Thoracic aorta endothelial cell (primary cell): Measurements from ENCODE around the gene KRTAP5-3. TPM values are rescaled to one million over a fixed set of nuclear protein-coding genes. Genes with fewer than 3 reads are reported as not detected.

Experiments used
- total RNA-seq: library from RNA; depleted of rRNA; stranded (reverse); fragments of >200 nt; gene quantifications from 2 replicates; pipeline ENCODE4 v1.2.3, GENCODE V29; 2012

The KRTAP5-3 gene, protein sequence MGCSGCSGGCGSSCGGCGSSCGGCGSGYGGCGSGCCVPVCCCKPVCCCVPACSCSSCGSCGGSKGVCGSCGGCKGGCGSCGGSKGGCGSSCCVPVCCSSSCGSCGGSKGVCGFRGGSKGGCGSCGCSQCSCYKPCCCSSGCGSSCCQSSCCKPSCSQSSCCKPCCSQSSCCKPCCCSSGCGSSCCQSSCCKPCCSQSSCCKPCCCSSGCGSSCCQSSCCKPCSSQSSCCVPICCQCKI
- not detected in 2 replicates for total RNA-seq

DNA sequence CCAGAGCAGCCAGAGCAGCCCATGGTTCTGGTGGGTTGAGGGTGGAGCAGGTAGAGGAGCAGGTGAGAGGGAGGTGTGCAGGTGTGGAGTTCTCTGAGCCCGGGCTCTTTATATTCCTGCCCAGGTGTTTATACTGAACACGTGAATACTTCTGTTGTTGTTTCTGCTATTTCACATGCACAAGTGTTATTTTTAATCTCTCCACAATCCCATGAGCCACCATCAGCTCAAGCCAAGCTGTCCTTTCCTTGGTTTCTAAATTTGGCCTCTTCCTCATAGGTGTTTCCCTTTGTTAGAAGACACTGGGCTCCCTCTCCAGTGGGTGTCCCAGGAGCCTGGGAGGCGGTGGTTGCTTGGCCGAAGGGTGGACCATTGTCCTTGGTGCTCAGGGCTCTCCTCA is at the start of gene KRTAP5-3:
KRTAP5-3 (minus strand) TSS at position 101 of the 400 bp plus-strand sequence; CDS start at position 23, 78 bp downstream.

DNA sequence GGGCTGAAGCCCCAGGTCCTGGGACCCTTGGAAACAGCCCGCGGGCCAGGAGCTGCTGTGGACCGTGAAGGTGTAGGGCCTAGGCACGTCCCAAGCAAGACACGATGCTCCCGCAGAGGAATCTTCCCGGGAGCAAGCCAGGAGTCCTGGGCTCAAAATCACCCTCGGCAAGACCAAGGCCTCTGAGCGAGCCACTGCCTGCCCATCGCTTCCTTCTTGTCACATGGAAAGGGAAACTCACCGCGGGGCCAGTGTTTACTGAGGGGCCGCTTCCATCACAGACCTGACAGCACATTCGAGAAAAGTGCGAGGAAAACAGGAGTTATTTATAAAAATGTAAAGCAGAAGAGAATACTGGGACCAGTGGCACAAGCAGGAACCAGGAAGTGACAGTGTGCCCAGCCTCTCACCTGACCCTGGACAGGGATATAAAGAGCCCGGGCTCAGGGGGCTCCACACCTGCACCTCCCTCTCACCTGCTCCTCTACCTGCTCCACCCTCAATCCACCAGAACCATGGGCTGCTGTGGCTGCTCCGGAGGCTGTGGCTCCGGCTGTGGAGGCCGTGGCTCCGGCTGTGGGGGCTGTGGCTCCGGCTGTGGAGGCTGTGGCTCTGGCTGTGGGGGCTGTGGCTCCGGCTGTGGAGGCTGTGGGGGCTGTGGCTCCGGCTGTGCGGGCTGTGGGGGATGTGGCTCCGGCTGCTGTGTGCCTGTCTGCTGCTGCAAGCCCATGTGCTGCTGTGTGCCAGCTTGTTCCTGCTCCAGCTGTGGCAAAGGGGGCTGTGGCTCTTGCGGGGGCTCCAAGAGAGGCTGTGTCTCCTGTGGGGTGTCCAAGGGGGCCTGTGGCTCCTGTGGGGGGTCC is 21.3 kb upstream of the KRTAP5-3 start, which contains the start of gene KRTAP5-5:
KRTAP5-5 (plus strand) TSS at position 450 of the 860 bp plus-strand sequence; CDS start at position 516, 66 bp downstream.

DNA sequence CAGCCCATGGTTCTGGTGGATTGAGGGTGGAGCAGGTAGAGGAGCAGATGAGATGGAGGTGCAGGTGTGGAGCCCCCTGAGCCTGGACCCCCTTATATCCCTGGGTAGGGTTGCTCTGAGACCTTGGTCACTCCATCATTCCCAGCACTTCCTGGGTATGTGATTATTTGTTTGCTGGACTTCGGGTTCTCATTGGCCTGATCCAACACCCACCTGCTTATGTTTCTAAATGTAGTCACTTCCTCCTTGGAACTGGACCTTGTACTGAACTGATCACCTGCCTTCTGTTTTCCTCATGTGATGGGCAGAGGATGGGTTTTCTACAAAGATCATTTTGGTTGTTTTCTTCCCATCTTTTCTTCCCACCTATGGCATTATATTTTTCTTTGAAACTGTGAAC is 13.8 kb upstream of the KRTAP5-3 start, which contains the start of gene KRTAP5-4:
KRTAP5-4 (minus strand) TSS at position 53 of the 400 bp plus-strand sequence; CDS start at position 8, 45 bp downstream.

DNA sequence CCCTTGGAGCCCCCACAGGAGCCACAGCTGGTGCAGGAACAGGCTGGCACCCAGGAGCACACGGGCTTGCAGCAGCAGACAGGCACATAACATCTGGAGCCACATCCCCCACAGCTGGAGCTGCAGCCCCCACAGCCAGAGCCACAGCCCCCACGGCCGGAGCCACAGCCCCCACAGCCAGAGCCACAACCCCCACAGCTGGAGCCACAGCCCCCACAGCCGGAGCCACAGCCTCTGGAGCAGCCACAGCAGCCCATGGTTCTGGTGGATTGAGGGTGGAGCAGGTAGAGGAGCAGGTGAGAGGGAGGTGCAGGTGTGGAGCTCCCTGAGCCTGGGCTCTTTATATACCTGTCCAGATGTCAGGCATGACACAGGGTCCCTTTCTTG is 10.3 kb downstream of the KRTAP5-3 start, which contains the start of gene KRTAP5-2:
KRTAP5-2 (minus strand) TSS at position 301 of the 387 bp plus-strand sequence; CDS start at position 257, 44 bp downstream.

DNA sequence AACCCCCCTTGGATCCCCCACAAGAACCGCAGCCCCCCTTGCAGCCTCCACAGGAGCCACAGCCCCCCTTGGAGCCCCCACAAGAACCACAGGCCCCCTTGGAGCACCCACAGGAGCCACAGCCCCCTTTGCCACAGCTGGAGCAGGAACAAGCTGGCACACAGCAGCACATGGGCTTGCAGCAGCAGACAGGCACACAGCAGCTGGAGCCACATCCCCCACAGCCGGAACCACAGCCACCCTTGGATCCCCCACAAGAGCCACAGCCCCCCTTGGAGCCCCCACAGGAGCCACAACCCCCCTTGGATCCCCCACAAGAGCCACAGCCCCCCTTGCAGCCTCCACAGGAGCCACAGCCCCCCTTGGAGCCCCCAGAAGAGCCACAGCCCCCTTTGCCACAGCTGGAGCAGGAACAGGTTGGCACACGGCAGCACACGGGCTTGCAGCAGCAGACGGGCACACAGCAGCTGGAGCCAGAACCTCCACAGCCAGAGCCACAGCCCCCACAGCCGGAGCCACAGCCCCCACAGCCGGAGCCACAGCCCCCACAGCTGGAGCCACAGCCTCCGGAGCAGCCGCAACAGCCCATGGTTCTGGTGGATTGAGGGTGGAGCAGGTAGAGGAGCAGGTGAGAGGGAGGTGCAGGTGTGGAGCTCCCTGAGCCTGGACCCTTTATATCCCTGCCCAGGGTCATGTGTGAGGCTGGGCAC is 23.4 kb downstream of the KRTAP5-3 start, which contains the start of gene KRTAP5-1:
KRTAP5-1 (minus strand) TSS at position 623 of the 710 bp plus-strand sequence; CDS start at position 589, 34 bp downstream.

DNA sequence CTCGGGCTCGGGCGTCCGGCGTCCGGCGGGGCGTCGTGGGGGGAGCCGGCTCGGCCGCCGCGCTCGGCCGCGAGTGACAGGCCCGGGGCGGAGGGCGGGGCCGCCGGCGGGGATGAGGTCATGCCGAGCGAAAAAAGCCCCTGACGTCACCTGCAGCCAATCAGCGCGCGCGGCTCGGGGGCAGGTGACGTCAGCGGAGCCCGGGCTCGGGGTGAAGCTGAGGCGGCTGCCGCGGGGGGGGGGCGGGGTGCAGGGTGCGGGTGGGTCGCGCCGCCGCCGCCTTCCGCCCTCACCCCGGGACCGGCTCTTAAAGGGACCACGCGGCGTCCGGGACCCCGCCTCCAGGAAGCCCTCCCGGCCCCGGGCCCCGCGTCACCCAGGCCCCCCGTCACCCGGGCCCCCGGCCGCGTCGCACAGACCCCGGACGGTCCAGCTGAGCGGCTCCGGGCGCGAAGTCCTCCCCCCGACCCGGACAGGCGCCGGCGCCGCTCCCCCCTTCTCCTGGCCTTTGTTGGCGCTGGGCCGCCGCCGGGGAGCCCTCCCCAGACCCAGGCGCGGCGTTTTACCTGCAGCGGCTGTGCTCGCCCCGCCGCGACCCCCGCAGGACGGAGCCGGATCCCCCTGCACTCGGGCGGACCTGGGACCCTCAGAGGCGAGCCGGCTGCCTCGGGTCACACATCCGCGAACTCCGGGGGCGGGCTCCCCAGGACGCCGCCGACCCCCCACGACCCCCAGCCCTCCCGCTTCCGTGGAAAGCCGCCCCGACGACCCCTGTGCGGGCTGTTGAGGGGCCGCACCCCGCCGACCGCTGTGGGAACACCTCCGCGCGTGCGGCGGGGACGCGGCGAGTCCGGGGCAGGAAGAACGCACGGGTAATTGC is 35.8 kb downstream of the KRTAP5-3 start, which contains the start of gene DUSP8:
DUSP8 (minus strand) TSS at position 75 of the 880 bp plus-strand sequence. CDS start 6,445 bp downstream, outside the sequence.

Other genes with a start within 250 kb of the KRTAP5-3 start
- 0.36 and 0.53 TPM in 2 replicates for gene BRSK2, start 218.5 kb downstream of the KRTAP5-3 start, total RNA-seq
- gene MOB2, start 121.7 kb downstream of the KRTAP5-3 start, total RNA-seq, result 17.0 and 21.1 TPM in 2 replicates
- 0.40 and 1.3 TPM in 2 replicates for gene DUSP8, start 36.2 kb downstream of the KRTAP5-3 start, total RNA-seq
- gene KRTAP5-1, start 23.2 kb downstream of the KRTAP5-3 start, total RNA-seq, result not detected in 2 replicates
- not detected in 2 replicates for gene KRTAP5-2, start 10.2 kb downstream of the KRTAP5-3 start, total RNA-seq
- gene KRTAP5-4, start 13.7 kb upstream of the KRTAP5-3 start, total RNA-seq, result not detected in 2 replicates
- gene KRTAP5-5, start 21.3 kb upstream of the KRTAP5-3 start, total RNA-seq, result not detected in 2 replicates
- gene KRTAP5-6, start 88.7 kb upstream of the KRTAP5-3 start, total RNA-seq, result not detected in 2 replicates
- gene IFITM10, start 142.1 kb upstream of the KRTAP5-3 start, total RNA-seq, result 0.07 TPM in 1 of 2 replicates, not detected in the other
- gene CTSD, start 155.5 kb upstream of the KRTAP5-3 start, total RNA-seq, result 56.7 and 65.2 TPM in 2 replicates
- not detected in 2 replicates for gene SYT8, start 226.5 kb upstream of the KRTAP5-3 start, total RNA-seq
- not detected in 2 replicates for gene TNNI2, start 230.5 kb upstream of the KRTAP5-3 start, total RNA-seq
- gene LSP1, start 244.6 kb upstream of the KRTAP5-3 start, total RNA-seq, result 0.27 TPM in 1 of 2 replicates, not detected in the other